Islet of Langerhans (tissue), 1 donor: ENCODE measurements around the gene LNPK.
A peak's percentile ranks its signal among the peaks of the same experiment; 100 is the strongest.
"Not testable (repeated sequence)": the region's sequence is repeated elsewhere in the genome, so short reads cannot be mapped to it uniquely, and the experiment has no call there.

Experiments
- FAIRE-seq: peaks from one replicate; lab custom pipeline; 2011; peaks lifted over from hg19 to GRCh38; lab: Jason Lieb, UNC

LNPK gene, protein sequence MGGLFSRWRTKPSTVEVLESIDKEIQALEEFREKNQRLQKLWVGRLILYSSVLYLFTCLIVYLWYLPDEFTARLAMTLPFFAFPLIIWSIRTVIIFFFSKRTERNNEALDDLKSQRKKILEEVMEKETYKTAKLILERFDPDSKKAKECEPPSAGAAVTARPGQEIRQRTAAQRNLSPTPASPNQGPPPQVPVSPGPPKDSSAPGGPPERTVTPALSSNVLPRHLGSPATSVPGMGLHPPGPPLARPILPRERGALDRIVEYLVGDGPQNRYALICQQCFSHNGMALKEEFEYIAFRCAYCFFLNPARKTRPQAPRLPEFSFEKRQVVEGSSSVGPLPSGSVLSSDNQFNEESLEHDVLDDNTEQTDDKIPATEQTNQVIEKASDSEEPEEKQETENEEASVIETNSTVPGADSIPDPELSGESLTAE

DNA sequence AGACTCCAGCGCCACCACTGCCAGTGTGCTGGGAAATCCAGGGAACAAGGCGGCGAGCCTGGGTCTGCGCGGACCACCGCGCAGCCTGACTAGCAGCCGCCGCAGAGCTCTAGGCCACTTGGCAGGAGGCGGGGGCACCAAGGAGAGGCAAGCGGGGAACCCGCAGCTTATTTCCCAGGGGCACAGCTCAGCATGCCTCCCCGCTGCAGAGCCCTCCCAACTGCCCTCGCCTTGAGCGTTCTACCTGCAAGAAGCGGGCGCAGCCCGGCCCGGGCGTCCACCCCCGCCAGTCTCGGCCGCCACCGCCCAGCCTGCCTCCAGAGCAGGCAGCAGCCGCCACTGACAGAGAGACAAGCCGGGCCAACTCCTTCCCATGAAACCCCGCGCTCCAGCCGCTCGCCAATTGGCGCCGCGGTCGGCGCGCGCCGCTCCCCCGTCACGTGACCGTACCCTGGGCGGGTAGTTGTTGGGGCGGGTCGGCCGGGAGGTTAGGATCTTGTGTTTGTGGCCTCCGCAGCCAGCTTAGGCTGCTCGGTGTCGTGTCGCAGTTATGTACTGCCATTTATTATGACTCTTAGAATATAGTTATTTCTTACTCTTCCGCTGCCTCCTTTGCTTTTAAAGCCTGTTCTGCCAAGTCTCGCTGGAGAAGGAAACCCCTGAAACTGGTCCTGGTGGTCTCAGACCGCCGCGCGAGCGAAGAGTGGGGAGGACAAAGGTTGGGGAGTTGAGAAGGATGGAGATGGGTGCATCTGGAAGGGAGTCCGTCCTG, at the start of gene LNPK:
LNPK (minus strand) TSS at position 352 of the 772 bp plus-strand sequence. CDS start 6,683 bp downstream, outside the sequence.
- FAIRE-seq: peak; percentile 27

DNA sequence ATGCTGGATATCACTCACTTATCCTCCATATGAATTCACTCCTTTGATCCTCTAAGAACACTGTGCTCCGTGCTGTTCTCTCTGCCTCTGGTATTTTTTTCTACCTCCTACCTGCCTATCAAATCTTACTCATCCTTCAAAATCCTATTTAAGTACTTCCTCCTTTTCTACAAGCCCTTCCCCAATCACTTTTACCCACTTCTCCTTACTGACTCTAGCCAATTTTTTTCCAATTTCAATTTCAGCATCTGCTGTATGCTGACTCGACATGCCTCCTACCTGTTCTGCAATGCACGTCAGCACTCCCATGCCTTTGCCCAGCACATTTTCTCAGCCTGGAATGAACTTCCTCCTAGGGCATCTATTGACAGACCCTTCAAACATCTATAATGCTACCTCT, 37.3 kb upstream of the LNPK start:
- FAIRE-seq: no peak

DNA sequence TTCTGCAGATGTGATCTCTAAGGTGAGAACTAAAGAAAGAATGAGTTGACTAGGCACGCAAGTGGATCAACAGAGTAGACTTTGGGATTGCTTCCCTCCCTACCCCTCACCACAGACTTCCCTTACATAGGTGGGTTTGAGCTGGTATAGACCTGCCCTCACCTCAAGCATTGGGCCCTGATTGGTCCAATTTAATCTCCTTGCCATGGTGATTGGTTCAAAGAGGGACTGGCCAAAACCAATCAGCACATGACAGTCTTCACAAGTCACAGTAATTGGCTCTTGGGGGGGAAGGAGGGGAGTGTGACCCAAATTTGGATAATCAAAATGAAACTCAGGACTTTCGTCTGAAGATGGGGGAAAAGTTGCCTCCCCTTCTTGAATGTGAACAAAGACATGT, 36.6 kb upstream of the LNPK start:
- FAIRE-seq: no peak

DNA sequence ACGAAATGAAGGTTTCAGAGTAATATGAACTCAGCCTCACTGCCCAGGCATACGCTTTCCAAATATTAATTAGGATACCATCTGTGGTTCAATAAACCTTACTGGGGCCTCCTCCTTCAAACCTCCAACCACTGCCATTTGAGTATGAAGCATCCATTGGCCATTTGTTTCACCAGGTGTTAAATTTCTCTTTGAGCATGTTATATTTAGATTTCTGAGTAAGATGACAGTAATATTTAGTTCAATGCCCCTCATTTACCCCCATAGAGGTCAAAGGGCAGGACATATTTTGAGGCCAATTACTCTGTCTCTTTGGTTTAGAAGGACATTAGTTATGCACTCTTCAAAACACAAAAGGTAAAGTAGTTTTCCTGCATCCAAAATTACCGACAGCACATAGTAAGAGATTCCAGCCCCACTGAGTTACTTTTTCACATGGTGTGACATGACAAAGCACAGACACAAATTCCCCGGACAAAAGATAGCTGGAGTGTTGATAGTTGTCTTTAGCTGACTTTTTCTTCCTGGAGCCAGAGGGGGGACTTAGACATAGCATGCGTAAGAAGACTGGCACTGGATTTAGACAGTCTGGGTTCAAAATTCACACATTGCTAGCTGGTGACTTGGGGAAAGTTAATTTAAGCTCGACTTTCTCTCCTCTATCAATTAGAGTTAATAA, 33.1 kb upstream of the LNPK start:
- no peak for FAIRE-seq

DNA sequence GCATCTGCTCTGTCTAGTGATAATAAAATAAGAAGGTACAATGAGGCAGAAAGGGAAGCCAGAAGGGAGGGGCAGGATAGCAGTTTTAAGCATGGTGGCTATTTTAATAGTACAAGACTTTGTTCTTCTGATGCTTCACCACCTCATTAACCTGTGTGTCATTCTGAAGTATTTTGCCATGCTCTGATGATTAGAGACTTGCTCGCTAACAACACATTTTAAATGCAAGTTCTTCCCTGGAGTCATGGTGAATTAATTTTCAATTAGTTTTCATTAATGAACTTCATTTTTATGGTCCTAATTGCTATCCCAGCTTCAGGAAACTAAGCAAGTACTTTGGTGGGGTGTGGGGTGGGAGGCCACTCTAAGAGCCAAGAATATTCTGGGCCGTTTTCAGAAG, 25.7 kb upstream of the LNPK start:
- FAIRE-seq: no peak

DNA sequence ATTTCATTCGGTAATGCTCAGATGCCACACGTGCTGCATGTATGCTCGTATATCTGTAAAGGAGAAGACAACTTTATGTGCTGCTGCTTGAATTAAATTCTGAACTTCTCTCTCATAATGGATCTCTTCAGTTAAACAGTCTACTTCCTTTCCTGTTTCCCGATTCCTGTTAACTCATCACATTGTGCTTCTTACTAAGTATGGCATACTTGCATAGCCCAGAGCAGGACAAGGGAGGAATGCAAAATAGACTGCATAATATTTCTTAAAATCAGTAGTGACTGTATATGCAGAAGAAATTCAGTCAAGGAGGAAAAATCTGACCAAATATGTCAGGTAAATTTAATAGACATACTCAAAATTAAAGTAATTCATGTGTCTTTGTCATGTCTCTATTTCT, 23.9 kb upstream of the LNPK start:
- FAIRE-seq: no peak

DNA sequence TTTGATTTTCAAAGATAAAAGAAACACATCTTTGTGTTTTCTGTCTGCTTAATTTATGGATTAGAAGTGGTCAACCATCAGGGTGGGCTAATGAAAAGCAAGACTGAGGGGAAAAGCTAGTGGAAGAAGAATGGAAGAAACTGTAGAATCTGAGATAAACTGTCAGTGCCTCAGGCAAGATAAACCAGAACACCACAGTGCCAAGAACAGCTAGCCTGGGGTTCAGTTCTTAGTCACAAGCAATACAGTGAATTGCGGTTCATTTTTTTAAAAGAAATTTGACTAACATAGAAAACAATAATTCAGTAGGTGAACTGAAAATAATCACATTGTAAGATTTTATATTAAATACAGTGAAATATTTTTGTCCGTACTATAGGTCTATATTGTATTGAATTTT, 22.0 kb upstream of the LNPK start:
- no peak for FAIRE-seq

DNA sequence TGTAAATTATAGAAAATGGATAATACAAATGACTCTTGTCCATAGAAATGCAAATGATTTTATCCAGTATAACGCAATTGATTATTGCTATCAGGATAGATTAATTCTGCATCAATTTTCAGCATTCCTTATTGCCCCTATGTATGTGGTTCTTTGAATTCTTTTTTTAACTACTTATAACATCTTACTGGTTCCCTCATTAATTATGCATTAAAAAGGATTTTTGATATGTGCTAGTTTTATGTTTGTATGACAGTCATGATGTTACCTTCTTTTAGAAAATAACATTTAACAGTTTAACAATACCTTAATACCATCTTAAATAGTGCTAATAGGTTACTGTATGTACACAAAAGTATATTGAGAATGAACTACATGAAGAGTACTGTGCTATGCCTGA, 20.0 kb upstream of the LNPK start:
- no peak for FAIRE-seq

DNA sequence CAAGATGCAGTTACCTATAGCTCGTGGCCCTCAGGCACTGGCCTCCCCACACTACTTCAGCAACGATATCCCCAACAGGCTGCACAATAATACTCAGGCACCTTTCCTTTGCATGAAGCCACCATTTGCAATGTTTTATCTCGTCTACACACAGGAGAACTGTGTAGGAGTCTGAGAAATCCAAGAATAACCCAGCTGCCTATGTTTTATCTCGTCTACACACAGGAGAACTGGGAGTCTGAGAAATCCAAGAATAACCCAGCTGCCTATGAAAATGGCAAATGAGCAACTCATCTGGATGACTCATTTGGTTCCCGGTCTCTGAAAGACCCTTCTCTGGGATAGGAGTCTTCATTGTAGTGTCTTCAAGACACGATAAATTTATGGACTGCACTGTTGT, 18.3 kb upstream of the LNPK start:
- no peak for FAIRE-seq

DNA sequence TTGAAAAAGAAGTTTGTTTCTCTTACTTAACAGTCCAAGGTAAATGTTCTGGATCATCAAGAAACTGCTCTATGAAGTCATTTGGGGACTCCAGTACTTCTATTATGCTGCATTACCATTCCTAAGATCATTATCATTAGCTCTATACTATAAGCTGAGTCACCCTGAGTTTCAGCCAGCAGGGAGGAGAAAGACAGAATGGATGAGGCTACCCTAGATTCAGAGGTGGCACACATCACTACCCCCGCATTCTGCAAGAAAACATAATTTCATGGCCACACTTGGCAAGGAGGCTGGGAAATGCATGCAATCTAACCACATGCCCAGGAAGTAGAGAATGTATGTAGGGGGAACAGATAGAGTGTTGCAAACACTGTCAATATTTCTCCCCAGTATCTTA, 16.6 kb upstream of the LNPK start:
- FAIRE-seq: no peak

DNA sequence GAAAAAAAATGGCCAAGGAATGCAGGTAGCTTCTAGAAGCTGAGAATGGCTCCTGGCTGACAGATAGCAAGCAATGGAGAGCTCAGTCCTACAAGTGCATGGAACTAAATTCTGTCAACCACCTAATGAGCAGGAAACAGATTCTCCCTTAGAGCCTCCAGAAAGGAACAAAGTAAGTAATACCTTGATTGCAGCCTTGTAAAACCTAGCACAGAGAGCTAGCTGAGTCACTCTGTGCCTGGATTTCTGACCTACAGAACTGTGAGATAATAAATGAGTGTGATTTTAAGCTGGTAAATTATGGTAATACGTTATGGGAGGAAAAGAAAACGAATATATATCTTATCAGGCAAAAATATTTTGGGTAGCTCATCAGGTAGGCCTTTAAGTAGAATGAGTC, 7.4 kb upstream of the LNPK start:
- FAIRE-seq: no peak

DNA sequence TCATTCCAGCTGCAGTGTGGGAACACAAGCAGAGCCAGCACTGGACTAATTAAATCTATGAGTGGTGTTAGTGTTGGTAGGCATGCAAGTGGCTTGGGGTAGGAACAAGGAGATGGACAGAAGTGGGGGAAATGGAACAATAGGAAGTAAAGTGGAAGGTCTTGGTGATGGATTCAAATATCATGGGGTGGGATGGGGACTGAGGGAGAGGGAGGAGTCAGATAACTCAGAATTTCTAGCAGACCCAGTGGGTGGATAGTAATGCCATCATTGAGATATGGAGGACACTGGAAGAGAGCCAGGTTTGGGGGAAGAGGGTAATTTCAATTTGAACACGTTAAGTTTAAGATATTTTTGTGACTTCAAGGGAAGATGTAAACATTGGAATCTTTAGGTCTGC, 2.9 kb upstream of the LNPK start:
- no peak for FAIRE-seq

DNA sequence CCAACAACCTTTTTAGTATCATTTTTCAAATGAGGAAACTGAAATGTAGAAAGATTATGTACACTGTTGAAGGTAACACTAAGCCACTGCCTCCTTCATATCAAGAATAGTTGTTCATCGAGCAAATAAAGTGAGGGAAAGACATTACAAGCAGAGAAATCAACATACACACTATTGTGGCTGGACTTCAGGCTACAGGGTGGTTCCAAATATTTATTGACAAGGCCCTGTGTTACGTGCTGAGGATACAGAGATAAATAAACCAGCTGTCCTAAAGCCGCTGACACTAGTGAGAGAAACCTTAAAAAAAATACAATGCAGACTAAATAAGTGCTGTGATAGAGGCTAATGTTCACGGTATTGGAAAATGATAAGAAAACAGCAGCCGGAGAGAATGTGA, 1.9 kb upstream of the LNPK start:
- no peak for FAIRE-seq

DNA sequence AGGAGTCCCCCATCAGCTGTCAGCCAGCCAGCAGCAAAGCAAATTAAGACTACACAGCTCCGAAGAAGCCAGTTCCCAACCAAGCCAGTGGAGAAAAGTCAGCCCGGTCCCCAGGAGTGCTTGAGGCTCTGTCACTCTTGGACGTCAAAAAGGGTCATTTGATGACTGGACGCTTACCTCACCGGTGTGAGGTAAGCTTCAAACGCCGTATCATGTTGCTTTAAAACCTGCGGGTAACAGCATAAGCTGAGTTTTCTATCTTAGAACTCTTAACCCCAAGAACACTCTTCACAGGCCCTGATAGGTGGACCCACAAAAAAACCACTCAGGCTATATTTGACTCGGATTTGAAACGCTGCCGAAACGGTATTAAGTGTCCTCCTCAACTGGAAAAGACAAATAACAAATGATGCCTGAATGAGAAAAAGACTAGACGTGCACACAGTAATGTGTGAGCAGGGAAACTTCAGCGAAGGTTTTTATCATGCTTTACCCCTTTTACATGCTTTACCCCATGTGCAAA, 682 bp upstream of the LNPK start:
- FAIRE-seq: no peak

DNA sequence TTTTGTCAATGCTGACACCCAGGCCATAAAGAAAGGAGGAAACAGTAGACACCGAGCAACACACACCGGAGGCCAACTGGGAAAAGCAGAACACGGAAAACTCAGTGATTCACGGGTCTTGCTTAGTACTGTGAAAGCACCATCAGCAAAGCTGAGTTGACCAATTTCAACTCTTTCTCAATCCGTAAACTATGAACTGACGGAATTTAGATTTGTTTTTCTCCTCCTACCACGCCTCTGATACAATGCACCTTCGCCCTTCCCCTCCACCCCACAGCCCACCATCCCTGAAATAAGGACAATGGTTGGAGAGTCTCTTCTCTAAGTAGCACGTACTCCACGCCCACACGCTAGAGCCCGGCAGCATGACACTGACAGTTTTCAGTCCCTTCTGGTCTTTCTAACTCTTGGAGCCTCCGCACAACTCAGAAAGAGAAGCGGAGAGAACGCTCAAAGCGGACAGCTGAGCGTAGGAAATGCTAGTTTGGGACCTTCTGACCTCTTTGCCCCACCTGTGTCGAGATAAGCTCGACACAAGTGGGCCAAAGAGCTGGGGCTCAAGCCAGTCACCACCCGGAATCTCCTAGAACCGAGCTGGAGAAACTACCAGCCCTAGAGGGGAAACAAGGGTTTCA, 669 bp downstream of the LNPK start:
- FAIRE-seq: no peak

DNA sequence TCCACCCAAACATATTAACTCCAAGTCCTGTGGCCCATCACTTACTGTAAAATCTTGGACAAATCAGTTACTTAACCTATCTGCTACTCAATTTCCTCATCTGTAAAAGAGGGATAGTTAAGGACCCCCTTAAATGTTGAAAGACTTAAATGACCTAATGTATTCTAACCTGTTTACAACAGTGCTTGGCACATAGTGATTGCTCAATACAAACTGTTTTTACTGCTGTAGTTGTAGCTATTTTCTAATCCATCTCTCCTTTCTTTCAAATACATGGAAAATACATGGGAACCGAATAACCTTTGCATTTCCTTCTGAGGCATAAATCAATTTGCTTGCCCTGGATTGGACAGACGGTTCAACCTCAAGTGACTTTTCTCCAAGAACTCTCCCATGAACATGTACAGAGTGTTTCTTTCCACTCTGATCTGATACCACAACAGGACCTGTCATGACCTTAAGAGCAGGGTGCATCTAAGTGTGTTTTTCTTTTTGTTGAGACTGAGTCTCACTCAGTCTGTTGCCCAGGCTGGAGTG, 2.7 kb downstream of the LNPK start:
- FAIRE-seq: no peak

DNA sequence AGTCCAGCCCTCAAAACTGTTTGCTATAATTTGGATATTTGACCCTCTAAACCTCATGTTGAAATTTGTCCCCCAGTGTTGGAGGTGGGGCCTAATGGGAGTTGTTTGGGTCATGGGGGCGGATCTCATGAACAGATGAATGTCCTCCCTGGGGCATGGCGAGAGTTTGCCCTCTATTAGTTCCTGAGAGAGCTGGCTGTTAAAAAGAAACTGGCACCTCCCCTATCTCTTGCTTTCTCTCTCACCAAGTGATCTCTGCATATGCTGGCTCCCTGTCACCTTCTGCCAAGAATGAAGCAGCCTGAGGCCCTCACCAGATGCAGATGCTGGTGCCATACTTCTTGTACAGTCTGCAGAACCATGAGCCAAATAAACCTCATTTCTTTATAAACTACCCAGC, 12.0 kb downstream of the LNPK start:
- no peak for FAIRE-seq

DNA sequence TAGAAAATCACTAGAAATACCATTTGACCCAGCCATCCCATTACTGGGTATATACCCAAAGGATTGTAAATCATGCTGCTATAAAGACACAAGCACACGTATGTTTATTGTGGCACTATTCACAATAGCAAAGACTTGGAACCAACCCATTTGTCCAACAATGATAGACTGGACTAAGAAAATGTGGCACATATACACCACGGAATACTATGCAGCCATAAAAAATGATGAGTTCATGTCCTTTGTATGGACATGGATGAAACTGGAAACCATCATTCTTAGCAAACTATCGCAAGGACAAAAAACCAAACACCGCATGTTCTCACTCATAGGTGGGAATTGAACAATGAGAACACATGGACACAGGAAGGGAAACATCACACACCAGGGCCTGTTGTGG, 14.9 kb downstream of the LNPK start:
- FAIRE-seq: not testable (repeated sequence)

DNA sequence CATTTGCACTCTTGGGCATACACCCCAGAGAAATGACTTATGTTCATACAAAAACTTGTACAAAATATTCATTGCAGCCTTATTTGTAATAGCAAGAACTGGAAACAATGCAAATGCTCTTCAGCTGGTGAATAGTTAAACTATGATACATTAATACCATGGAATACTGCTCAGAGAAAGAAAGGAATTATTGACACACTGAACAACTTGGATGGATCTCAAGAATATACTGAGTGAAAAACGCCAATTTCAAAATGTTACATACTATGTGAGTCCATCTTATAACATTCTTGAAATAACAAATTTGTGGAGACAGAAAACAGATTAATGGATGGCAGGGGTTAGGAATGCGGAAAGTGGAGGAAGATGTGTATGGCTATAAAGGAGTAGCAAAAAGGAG, 17.2 kb downstream of the LNPK start:
- no peak for FAIRE-seq

DNA sequence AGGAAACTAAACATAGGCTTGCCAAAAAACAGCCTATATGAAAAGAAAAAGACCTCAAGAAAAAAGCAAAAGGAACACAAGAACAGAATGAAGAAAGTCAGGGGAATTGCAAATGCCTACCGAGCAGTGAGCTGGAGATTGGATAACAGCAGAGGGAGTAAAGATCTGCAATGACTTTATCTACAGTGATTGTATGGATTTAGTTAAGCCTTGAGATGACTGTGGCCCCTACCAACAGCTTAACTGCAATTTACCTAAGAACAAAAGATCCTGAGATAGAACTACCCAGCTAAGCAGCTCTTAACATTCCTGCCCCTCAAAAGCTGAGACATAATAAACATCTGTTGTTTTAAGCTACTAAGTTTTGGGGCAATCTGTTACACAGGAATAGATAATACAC, 20.5 kb downstream of the LNPK start:
- no peak for FAIRE-seq

DNA sequence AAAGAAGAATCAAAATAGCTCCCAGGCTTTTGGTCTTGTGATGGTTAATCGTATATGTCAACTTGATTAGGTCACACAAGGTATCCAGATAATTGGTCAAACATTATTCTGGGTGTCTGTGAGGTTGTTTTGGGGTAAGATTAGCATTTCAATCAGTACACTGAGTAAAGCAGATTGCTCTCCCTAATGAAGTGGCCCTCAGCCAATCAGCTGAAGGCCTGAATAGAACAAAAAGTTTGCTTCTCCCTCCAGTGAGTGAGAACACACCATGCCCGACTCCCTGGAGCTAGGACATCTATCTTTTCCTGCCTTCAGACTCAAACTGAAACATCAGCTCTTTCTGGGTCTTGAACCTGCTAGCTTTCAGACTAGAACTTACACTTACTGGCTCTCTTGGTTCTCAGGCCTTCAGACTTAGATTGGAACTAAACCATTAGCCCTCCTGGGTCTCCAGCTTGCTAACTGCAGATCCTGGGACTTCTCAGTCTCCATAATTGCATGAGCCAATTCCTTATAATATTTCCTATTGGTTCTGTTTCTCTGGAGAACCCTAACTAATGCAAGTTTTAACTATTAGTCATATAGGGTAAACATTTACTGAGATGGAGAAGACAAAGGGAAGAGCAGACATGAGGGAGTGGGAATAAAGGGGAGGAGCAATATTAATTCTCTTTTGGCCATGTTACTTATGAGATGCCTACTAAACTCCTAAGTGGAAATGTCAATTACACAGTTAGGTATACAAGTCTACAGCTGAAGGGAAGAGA, 25.5 kb downstream of the LNPK start:
- FAIRE-seq: no peak
